Esophagus squamous epithelium (tissue), 4 donors: ENCODE results near the gene FBXL5.
"Not testable (repeated sequence)": the region's sequence is repeated elsewhere in the genome, so short reads cannot be mapped to it uniquely, and the experiment has no call there.

ENCODE experiments used
- POLR2A ChIP-seq, 4 donors: fragments of 450-650 bp; IDR thresholded peaks; one replicate each; pipeline ENCODE4 v1.6.1; 2017; ENCODE audit warnings: antibody characterized with exemption in 4 of 4, mild to moderate bottlenecking in 4 of 4, moderate library complexity in 3 of 4
- TF ChIP-seq, protein P1 (sequence below), 6 experiments: fragments of 450-650 bp in 4 of 6; fragments of 200-600 bp in 2 of 6; sonication (generic) in 2 of 6; IDR thresholded peaks; one replicate each; pipeline ENCODE4 v1.5.1; 2016 to 2019; ENCODE audit warnings: antibody characterized with exemption in 6 of 6, mild to moderate bottlenecking in 4 of 6, moderate library complexity in 4 of 6

DNA sequence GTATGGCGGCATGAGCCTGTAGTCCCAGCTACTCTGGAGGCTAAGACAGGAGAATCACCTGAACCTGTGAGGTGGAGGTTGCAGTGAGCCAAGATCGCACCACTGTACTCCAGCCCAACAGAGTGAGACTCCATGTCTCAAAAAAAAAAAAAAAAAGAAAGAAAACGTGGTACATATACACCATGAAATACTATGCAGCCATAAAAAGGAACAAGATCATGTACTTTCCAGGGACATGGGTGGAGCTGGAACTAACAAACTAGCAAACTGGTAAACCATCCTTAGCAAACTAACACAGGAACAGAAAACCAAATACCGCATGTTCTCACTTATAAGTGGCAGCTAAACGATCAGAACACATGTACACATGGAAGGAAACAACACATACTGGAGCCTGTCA lies 37.8 kb downstream of the FBXL5 start:
- TF ChIP-seq, protein P1, sequence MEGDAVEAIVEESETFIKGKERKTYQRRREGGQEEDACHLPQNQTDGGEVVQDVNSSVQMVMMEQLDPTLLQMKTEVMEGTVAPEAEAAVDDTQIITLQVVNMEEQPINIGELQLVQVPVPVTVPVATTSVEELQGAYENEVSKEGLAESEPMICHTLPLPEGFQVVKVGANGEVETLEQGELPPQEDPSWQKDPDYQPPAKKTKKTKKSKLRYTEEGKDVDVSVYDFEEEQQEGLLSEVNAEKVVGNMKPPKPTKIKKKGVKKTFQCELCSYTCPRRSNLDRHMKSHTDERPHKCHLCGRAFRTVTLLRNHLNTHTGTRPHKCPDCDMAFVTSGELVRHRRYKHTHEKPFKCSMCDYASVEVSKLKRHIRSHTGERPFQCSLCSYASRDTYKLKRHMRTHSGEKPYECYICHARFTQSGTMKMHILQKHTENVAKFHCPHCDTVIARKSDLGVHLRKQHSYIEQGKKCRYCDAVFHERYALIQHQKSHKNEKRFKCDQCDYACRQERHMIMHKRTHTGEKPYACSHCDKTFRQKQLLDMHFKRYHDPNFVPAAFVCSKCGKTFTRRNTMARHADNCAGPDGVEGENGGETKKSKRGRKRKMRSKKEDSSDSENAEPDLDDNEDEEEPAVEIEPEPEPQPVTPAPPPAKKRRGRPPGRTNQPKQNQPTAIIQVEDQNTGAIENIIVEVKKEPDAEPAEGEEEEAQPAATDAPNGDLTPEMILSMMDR (IDR thresholded peaks at IDR 0.05): not testable (repeated sequence)
- not testable (repeated sequence) for TF ChIP-seq POLR2A (IDR thresholded peaks at IDR 0.05)
